Stimulated activated CD8-positive, alpha-beta memory T cell treated with anti-CD3 and anti-CD28 coated beads, Interleukin-12 subunit alpha, Interleukin-12 subunit beta, amount 100 ng/mL, for 24 hours (primary cell): ENCODE results near the gene OVOL1.
"Not testable (repeated sequence)": the region's sequence is repeated elsewhere in the genome, so short reads cannot be mapped to it uniquely, and the experiment has no call there.

Experiments
- DNase-seq: peaks from one replicate; pipeline ENCODE4 v3.0.0-alpha.2; 2020; ENCODE audit errors: extremely low read depth

The OVOL1 gene

GRCh38 chr11:65814986-65815565, 28.2 kb downstream of the OVOL1 start:
- no peak for DNase-seq

GRCh38 chr11:65816696-65817095, 29.8 kb downstream of the OVOL1 start:
- DNase-seq: no peak

GRCh38 chr11:65817312-65817834, 30.5 kb downstream of the OVOL1 start:
- DNase-seq: no peak

GRCh38 chr11:65817835-65818680, 31.2 kb downstream of the OVOL1 start:
- DNase-seq: peak; percentile 87

GRCh38 chr11:65821107-65821506, 34.2 kb downstream of the OVOL1 start:
- no peak for DNase-seq

- no peak for DNase-seq
Observed at GRCh38 chr11:65822776-65823528, 36.1 kb downstream of the OVOL1 start.

- DNase-seq: no peak
Observed at GRCh38 chr11:65826984-65827735, 40.3 kb downstream of the OVOL1 start.

GRCh38 chr11:65829459-65829858, 42.6 kb downstream of the OVOL1 start:
- no peak for DNase-seq

GRCh38 chr11:65832231-65832630, 45.4 kb downstream of the OVOL1 start:
- not testable (repeated sequence) for DNase-seq

GRCh38 chr11:65833297-65834030, 46.6 kb downstream of the OVOL1 start, which contains the start of gene SNX32:
Gene SNX32 (plus strand): TSS chr11:65833963. CDS start chr11:65834066, 103 bp downstream.
- peak; percentile 89 for DNase-seq

- DNase-seq: no peak
Observed at GRCh38 chr11:65834202-65834601, 47.3 kb downstream of the OVOL1 start.

GRCh38 chr11:65842144-65842543, 55.3 kb downstream of the OVOL1 start:
- DNase-seq: no peak

GRCh38 chr11:65843811-65844210, 56.9 kb downstream of the OVOL1 start:
- DNase-seq: no peak

- no peak for DNase-seq
Observed at GRCh38 chr11:65844231-65844872, 57.5 kb downstream of the OVOL1 start.
